NCI-H128 (cell line): ENCODE data around the gene SAA2.
A peak's percentile ranks its signal among the peaks of the same experiment; 100 is the strongest.
"Not testable (repeated sequence)": the region's sequence is repeated elsewhere in the genome, so short reads cannot be mapped to it uniquely, and the experiment has no call there.

Source experiments
- DNase-seq: peaks from one replicate; lab custom pipeline; 2025; ENCODE audit not compliant: unreplicated experiment; lab: John Stamatoyannopoulos, UW

SAA2 gene

DNA sequence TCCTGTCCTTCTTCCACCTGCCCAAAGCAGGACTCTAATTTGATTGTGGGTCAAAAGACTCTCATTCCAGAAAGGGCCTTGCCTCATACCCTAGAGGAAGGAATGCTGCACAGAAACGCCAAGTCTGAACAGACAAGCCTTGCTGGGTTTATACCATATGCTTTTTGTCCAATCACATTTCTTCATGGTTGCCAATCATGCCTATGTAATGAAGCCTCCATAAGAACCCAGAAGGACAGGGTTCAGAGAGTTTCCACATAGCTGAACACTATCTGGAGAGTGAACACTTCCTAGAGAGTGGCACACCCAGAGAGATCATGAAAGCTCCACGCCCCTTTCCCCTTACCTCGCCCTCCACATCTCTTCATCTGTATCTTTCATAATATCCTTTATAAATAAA is 4.8 kb upstream of the SAA2 start:
- DNase-seq: no peak

DNA sequence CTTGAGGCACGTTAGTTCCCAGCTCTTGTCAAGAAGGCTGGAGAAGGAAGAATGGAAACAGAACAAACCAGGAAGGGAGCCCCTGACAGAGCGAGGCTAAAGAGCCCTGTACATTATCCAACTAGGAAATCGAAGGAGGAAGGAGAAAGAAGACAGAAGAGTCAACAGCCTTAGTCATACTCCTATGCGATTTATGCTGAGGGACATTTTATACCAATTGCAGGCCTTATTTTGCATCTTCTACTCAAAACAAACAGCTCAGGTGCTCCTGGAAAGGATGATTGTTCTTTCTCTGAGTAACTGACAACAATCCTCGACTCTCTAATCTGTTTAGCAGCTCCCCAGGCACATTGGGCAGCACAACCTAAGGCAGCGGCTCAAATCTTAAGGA is 1.3 kb downstream of the SAA2 start:
- not testable (repeated sequence) for DNase-seq

- DNase-seq: not testable (repeated sequence)
Observed at GRCh38 chr11:18246379-18247190, 1.9 kb downstream of the SAA2 start.

DNA sequence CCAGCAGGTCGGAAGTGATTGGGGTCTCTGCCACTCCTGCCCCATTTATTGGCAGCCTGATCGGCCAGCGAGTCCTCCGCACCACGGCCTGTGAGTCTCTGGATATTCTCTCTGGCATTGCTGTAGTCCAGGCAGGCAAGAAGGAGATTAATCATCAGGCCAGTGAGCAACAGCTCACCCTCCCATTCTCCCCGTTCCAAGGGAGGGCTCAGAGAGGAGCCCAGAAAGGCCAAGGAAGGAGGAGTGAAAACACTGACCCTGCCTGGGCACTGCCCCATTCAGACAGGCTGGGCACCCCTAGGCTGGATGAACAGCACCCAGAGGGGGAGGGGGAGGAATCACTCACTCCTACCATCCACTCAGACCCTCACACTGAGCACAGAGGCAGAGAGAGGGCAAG is 3.1 kb downstream of the SAA2 start:
- DNase-seq: no peak

- peak; percentile 30 for DNase-seq
Observed at GRCh38 chr11:18243783-18244362, 4.6 kb downstream of the SAA2 start.

GRCh38 chr11:18239655-18240054 is 8.8 kb downstream of the SAA2 start:
- no peak for DNase-seq

- DNase-seq: no peak
Observed at GRCh38 chr11:18236664-18237356, 11.7 kb downstream of the SAA2 start, which contains the start of gene SAA4. TSS of gene SAA4 (minus strand) at chr11:18236802. CDS start at chr11:18235926, 876 bp downstream.

DNA sequence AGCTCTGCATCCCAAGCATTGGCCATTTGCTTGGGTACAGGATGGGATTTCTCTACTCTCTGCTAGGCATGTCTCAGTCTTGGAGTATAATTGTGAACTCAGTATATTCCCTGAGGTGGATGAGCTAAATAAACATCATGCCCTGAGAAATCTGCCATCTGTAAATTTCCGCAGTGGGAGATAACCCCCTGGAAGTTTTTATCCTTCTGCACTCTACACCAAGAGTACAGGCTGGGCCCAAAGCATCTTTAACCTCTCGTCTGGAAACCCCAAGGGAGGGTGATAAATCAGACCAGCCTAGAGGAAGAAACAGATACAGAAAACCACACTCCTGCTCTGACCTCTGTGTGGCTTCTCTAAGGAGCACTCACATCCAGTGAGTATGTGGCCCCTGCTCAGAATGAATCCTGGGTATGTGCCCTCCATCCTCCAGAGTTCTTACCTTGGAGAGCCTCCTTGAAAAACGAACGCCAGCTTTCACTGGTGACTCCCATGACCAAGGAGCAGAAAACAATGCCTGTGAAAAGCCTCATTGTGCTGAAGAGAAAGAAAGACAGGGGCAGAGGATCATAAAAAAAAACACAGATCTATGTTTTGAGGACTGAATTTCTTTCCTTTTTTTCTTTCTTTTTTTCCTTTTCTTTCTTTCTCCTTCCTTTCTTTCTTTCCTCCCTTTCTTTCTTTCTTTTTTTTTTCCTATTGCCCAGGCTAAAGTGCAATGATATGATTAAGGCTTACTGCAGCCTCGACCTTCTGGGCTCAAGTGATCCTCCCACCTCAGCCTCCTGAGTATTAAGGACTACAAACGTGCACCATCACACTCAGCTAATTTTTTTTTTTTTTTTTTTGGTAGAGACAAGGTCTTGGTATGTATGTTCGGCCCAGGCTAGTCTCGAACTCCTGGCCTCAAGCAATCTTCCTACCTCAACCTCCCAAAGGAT is 12.8 kb downstream of the SAA2 start:
- DNase-seq: no peak

- DNase-seq: no peak
Observed at GRCh38 chr11:18233912-18234311, 14.6 kb downstream of the SAA2 start.

DNA sequence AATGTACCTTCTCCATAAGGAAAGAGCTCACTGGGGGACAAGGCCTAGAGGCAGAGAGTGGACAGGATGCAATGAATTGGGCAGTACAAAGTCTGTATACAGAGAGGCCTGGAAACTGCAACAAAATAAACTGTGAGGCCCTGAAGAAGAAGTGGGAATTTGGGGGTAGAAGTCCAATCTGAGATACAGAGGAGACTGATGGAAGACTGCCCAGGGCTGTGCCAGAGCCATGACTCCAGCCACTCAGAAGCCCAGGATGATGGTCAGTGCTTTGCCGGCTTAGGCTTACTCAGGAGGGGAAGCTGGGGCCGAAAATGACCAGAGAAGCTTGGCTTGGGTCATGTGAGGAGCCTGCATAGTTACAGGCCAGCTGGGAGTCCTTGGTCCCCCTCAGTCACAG is 17.6 kb downstream of the SAA2 start:
- DNase-seq: no peak

DNA sequence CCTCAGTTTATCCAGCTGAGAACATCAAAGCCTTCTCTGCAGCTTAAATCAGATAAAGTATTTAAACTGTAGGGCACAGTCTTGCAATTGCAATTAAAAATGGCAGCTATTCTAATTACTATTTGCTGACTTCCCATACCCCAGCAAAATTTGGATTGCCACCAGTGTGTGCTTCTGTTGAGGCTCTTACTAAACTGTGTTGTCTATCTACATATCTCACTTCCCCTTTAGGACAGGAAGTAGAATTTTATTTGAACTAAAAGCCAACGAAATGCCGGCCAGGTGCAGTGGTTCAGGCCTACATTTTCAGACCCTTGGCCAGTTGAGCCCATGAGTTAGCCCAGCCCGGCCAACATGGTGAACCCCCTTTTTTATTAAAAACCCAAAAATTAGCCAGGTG is 19.0 kb downstream of the SAA2 start:
- DNase-seq: no peak

GRCh38 chr11:18225913-18226312 is 22.6 kb downstream of the SAA2 start:
- no peak for DNase-seq

- no peak for DNase-seq
Observed at GRCh38 chr11:18223591-18224387, 24.7 kb downstream of the SAA2 start.

- DNase-seq: no peak
Observed at GRCh38 chr11:18222814-18223421, 25.6 kb downstream of the SAA2 start.

- no peak for DNase-seq
Observed at GRCh38 chr11:18221274-18221876, 27.1 kb downstream of the SAA2 start.

- no peak for DNase-seq
Observed at GRCh38 chr11:18209058-18209457, 39.4 kb downstream of the SAA2 start.

GRCh38 chr11:18204771-18205170 is 43.7 kb downstream of the SAA2 start:
- no peak for DNase-seq

GRCh38 chr11:18204220-18204619 is 44.2 kb downstream of the SAA2 start:
- no peak for DNase-seq

DNA sequence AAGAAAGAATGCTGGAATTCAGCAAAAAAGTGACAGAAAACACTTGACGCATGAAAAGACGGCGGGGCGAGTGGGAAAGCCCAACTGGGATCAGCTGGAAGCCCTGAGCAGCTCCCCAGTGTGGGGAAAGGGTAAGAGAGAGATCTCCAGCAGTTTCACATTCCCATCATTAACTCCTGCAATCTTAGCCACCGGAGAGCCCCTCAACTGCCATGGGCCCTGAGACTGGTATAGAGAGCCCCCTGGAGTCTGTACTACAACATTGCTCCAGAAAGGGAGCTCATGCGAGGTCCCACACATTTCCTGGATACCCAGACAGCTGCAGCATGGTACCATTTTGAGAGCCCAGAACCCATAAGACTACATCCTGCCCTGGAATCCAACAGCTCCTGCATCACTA is 44.7 kb downstream of the SAA2 start:
- DNase-seq: no peak
